Right lobe of liver (tissue), 4 donors: ENCODE data around the gene SH3GL2.

ENCODE experiments used
- POLR2A ChIP-seq: fragments of 450-650 bp; IDR thresholded peaks from one replicate; pipeline ENCODE4 v1.6.1; 2017; ENCODE audit warnings: antibody characterized with exemption, mild to moderate bottlenecking
- TF ChIP-seq, protein P1 (sequence below), 4 donors: fragments of 200-600 bp in 3 of 4; fragments of 450-650 bp in 1 of 4; IDR thresholded peaks; one replicate each; pipeline versions ENCODE4 v1.5.1 to v1.8.0; 2016 to 2022; ENCODE audit warnings: antibody characterized with exemption in 4 of 4, mild to moderate bottlenecking in 2 of 4
- donor health status: DM: no; HTN: no; CAD: no.
- donor health status: DM: no; HTN: no; CAD: no.
- donor health status: DM: no; HTN: yes; CAD: no.

- TF ChIP-seq, protein P1, sequence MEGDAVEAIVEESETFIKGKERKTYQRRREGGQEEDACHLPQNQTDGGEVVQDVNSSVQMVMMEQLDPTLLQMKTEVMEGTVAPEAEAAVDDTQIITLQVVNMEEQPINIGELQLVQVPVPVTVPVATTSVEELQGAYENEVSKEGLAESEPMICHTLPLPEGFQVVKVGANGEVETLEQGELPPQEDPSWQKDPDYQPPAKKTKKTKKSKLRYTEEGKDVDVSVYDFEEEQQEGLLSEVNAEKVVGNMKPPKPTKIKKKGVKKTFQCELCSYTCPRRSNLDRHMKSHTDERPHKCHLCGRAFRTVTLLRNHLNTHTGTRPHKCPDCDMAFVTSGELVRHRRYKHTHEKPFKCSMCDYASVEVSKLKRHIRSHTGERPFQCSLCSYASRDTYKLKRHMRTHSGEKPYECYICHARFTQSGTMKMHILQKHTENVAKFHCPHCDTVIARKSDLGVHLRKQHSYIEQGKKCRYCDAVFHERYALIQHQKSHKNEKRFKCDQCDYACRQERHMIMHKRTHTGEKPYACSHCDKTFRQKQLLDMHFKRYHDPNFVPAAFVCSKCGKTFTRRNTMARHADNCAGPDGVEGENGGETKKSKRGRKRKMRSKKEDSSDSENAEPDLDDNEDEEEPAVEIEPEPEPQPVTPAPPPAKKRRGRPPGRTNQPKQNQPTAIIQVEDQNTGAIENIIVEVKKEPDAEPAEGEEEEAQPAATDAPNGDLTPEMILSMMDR (IDR thresholded peaks at IDR 0.05): no peak
- TF ChIP-seq POLR2A: no peak
Measured at GRCh38 chr9:17810317-17810716, 231.5 kb downstream of the SH3GL2 start.
